IMR-90 (cell line): ENCODE results near the gene ZNF862. TPM values are rescaled to one million over a fixed set of nuclear protein-coding genes. Genes with fewer than 3 reads are reported as not detected.

Experiments used
- ATAC-seq: fragments of 200-7000 bp; cut with Tn5 transposase; 2 replicates; pipeline ENCODE4 v1.9.1; 2020; ENCODE audit warnings: low read depth, mild to moderate bottlenecking, moderate library complexity
- BruUV-seq: library from RNA; stranded (reverse); fragments of 400-500 nt; replicated peaks from 2 replicates; lab custom pipeline; 2021; lab: Mats Ljungman, UMichigan
- CTCF ChIA-PET: fragments of 300-600 bp; formaldehyde crosslinking; extraction: SDS; loops from one replicate; lab custom pipeline; 2021; ENCODE audit warnings: antibody characterized with exemption; lab: Yijun Ruan, JAX
- POLR2A ChIA-PET: fragments of 300-600 bp; sonication (Branson Sonifier 250); formaldehyde crosslinking; loops from one replicate; lab custom pipeline; 2022; ENCODE audit warnings: antibody characterized with exemption; ENCODE audit not compliant: unreplicated experiment; lab: Charles Lee
- DNase-seq: peaks from one replicate; pipeline ENCODE4 v3.0.0; 2013
- H2AFZ ChIP-seq: replicated peaks from 2 replicates; pipeline ENCODE3; 2013; ENCODE audit warnings: low read length, mild to moderate bottlenecking; ENCODE audit not compliant: poor library complexity
- H2AK5ac ChIP-seq: 2 replicates; pipeline ENCODE4 v1.6.1; 2013; ENCODE audit warnings: low read depth, low read length, inconsistent platforms
- H2AK9ac ChIP-seq: replicated peaks from 2 replicates; pipeline ENCODE3; 2013; ENCODE audit warnings: mild to moderate bottlenecking, low read depth, low read length, moderate library complexity; ENCODE audit not compliant: poor library complexity
- H2BK120ac ChIP-seq: 2 replicates; pipeline ENCODE4 v1.6.1; 2013; ENCODE audit warnings: low read depth, low read length, inconsistent platforms
- H2BK15ac ChIP-seq: 3 replicates; pipeline ENCODE4 v1.6.1; 2013; ENCODE audit warnings: low read depth, low read length, inconsistent platforms
- H2BK20ac ChIP-seq: 2 replicates; pipeline ENCODE4 v1.6.1; 2013; ENCODE audit warnings: low read depth, mild to moderate bottlenecking, inconsistent platforms, low read length, moderate library complexity
- H2BK5ac ChIP-seq: 2 replicates; pipeline ENCODE4 v1.6.1; 2013; ENCODE audit warnings: mild to moderate bottlenecking, low read depth, low read length, inconsistent platforms; ENCODE audit not compliant: poor library complexity, severe bottlenecking
- H3K14ac ChIP-seq: replicated peaks from 2 replicates; pipeline ENCODE4 v1.6.1; 2013; ENCODE audit warnings: low read depth, low read length, inconsistent platforms
- H3K18ac ChIP-seq: 2 replicates; pipeline ENCODE4 v1.6.1; 2013; ENCODE audit warnings: low read depth, low read length, control low read depth
- H3K23ac ChIP-seq: 2 replicates; pipeline ENCODE4 v1.6.1; 2013; ENCODE audit warnings: low read depth, low read length, inconsistent platforms
- H3K27ac ChIP-seq: 2 replicates; pipeline ENCODE4 v1.5.1; 2013; ENCODE audit warnings: mild to moderate bottlenecking, control low read depth, low read length; ENCODE audit not compliant: insufficient read depth
- H3K27me3 ChIP-seq: 2 replicates; pipeline ENCODE4 v1.6.1; 2013; ENCODE audit warnings: low read length; ENCODE audit not compliant: control insufficient read depth, insufficient read depth
- H3K36me3 ChIP-seq: 2 replicates; pipeline ENCODE4 v1.6.1; 2013; ENCODE audit warnings: low read length, mixed read lengths; ENCODE audit not compliant: control insufficient read depth, insufficient read depth
- H3K4ac ChIP-seq: 2 replicates; pipeline ENCODE4 v1.6.1; 2013; ENCODE audit warnings: low read depth, low read length, inconsistent platforms
- H3K4me1 ChIP-seq: 2 replicates; pipeline ENCODE4 v1.6.1; 2013; ENCODE audit warnings: low read length, mixed read lengths; ENCODE audit not compliant: control insufficient read depth, insufficient read depth
- H3K4me2 ChIP-seq: 2 replicates; pipeline ENCODE4 v1.6.1; 2013; ENCODE audit warnings: low read depth, mild to moderate bottlenecking, control low read depth, low read length, moderate library complexity
- H3K4me3 ChIP-seq: 2 replicates; pipeline ENCODE4 v1.5.1; 2013; ENCODE audit warnings: low read depth, mild to moderate bottlenecking, control low read depth, low read length, moderate library complexity; ENCODE audit not compliant: insufficient read depth
- H3K56ac ChIP-seq: 2 replicates; pipeline ENCODE4 v1.6.1; 2013; ENCODE audit warnings: low read length, inconsistent platforms; ENCODE audit not compliant: insufficient read depth; ENCODE audit errors: extremely low read depth
- H3K79me1 ChIP-seq, 2 experiments: 2 replicates each; pipeline ENCODE4 v1.6.1; 2013; ENCODE audit warnings: low read length in 2 of 2, inconsistent platforms in 1 of 2, low read depth in 1 of 2
- H3K9ac ChIP-seq: 2 replicates; pipeline ENCODE4 v1.6.1; 2013; ENCODE audit warnings: low read depth, low read length, control low read depth
- H3K9me1 ChIP-seq: 2 replicates; pipeline ENCODE4 v1.6.1; 2013; ENCODE audit warnings: low read length, inconsistent platforms; ENCODE audit not compliant: insufficient read depth
- H3K9me3 ChIP-seq: 2 replicates; pipeline ENCODE4 v1.6.1; 2013; ENCODE audit warnings: low read length; ENCODE audit not compliant: control insufficient read depth, insufficient read depth
- H4K20me1 ChIP-seq: 2 replicates; pipeline ENCODE4 v1.6.1; 2013; ENCODE audit warnings: low read length, inconsistent platforms; ENCODE audit not compliant: insufficient read depth
- H4K5ac ChIP-seq: 2 replicates; pipeline ENCODE4 v1.6.1; 2013; ENCODE audit warnings: mild to moderate bottlenecking, low read depth, low read length, control low read depth
- H4K8ac ChIP-seq, 2 experiments: 2 replicates each; pipeline ENCODE4 v1.6.1; 2013; ENCODE audit warnings: low read depth in 2 of 2, low read length in 2 of 2, control low read depth in 1 of 2, inconsistent platforms in 1 of 2
- H4K91ac ChIP-seq: 2 replicates; pipeline ENCODE4 v1.6.1; 2013; ENCODE audit warnings: low read depth, low read length, inconsistent platforms; ENCODE audit not compliant: insufficient read depth
- BHLHE40 ChIP-seq: fragments of 150-350 bp; IDR thresholded peaks from 2 replicates; pipeline ENCODE4 v1.6.1; 2016; ENCODE audit warnings: mild to moderate bottlenecking, low read depth, low read length
- CEBPB ChIP-seq: IDR thresholded peaks from 2 replicates; pipeline ENCODE4 v1.6.1; 2012; ENCODE audit warnings: low read depth, low read length, improper control_type of control experiment
- FOS ChIP-seq: fragments of 150-350 bp; IDR thresholded peaks from 2 replicates; pipeline ENCODE4 v1.6.1; 2016; ENCODE audit warnings: low read depth, low read length
- MAFK ChIP-seq: IDR thresholded peaks from 2 replicates; pipeline ENCODE4 v1.6.1; 2012; ENCODE audit warnings: low read depth, low read length, improper control_type of control experiment
- MAZ ChIP-seq: IDR thresholded peaks from 2 replicates; pipeline ENCODE4 v1.6.1; 2012; ENCODE audit warnings: low read depth, mild to moderate bottlenecking, low read length, improper control_type of control experiment, moderate library complexity, borderline replicate concordance
- MXI1 ChIP-seq: IDR thresholded peaks from 2 replicates; pipeline ENCODE4 v1.6.1; 2012; ENCODE audit warnings: low read depth, mild to moderate bottlenecking, low read length, moderate library complexity, borderline replicate concordance
- NFE2L2 ChIP-seq: fragments of 150-350 bp; IDR thresholded peaks from 2 replicates; pipeline ENCODE4 v1.6.1; 2016; ENCODE audit warnings: low read depth, mild to moderate bottlenecking, low read length
- RFX5 ChIP-seq: IDR thresholded peaks from 2 replicates; pipeline ENCODE4 v1.8.0; 2012; ENCODE audit warnings: low read depth, mild to moderate bottlenecking, low read length, moderate library complexity
- USF2 ChIP-seq: fragments of 150-350 bp; IDR thresholded peaks from 2 replicates; pipeline ENCODE4 v1.6.1; 2017; ENCODE audit warnings: mild to moderate bottlenecking, antibody characterized with exemption, low read length, low read depth
- WGBS, 2 experiments: methylation state at CpG; one replicate each; pipeline versions ENCODE4 v1.1.5 to v1.1.7; 2013; ENCODE audit warnings: missing lambda C conversion rate in 2 of 2; ENCODE audit not compliant: insufficient read length in 1 of 2; ENCODE audit errors: extremely low coverage in 2 of 2; 5-methylcytosine and 5-hydroxymethylcytosine counted together
- dilution Hi-C: fragments of 300-500 bp; cut with HindIII; formaldehyde crosslinking; loops from one replicate; pipeline ENCODE4 v1.14.3; 2018; ENCODE audit warnings: low sequenced_read_pairs; ENCODE audit not compliant: unreplicated experiment
- in situ Hi-C: fragments of 300-500 bp; cut with MboI; formaldehyde crosslinking; loops from 3 replicates; pipeline ENCODE4 v1.14.3; 2019; ENCODE audit warnings: low sequenced_read_pairs, inconsistent platforms, mixed read lengths
- intact Hi-C: fragments of 100-400 bp; cut with micrococcal nuclease; formaldehyde crosslinking; loops from 2 replicates; pipeline ENCODE4 v1.10.0; 2022
- polyA plus RNA-seq, 3 experiments: library from polyadenylated mRNA; depleted of rRNA; stranded (reverse); fragments of >200 nt; gene quantifications; 2 replicates each; pipeline ENCODE4 v1.2.3, GENCODE V29; 2012; ENCODE audit warnings: low replicate concordance in 1 of 3
- total RNA-seq: library from RNA; depleted of rRNA; stranded (reverse); fragments of >200 nt; gene quantifications from 2 replicates; pipeline ENCODE4 v1.2.3, GENCODE V29; 2012
- TF ChIP-seq, protein P1 (sequence below): conservative IDR thresholded peaks from 2 replicates; pipeline ENCODE4 v1.5.1; 2012; ENCODE audit warnings: mild to moderate bottlenecking, low read depth, low read length, improper control_type of control experiment
- TF ChIP-seq, protein P2 (sequence below): fragments of 150-350 bp; IDR thresholded peaks from 2 replicates; pipeline ENCODE4 v1.6.1; 2016; ENCODE audit warnings: low read depth, mild to moderate bottlenecking, low read length, moderate library complexity, borderline replicate concordance

The ZNF862 gene
- total and polyA plus RNA-seq, 2 of the 4 experiments (the other 2 are of a cell fraction) = 5.9 to 10.8 TPM

- H3K23ac ChIP-seq = no peak overlapping the region
- no peak overlapping the region for H3K56ac ChIP-seq
- H3K9me1 ChIP-seq = no peaks in the 10 kb centered on the region
- no peak overlapping the region for H3K14ac ChIP-seq
- no peak overlapping the region for H2BK20ac ChIP-seq
- in situ Hi-C loops (no loop called here), dilution Hi-C loops (no loop called here), intact Hi-C loops (no loop called here)
- no peaks in the 10 kb centered on the region for H3K9me3 ChIP-seq
- no peaks in the 10 kb centered on the region for H4K20me1 ChIP-seq
- no peak overlapping the region for H2BK15ac ChIP-seq
- DNase-seq (no peak), ATAC-seq (no peak)
- no peaks in the 10 kb centered on the region for H3K4me1 ChIP-seq
- H3K79me1 ChIP-seq = no peaks in the 10 kb centered on the region
- WGBS, 2 experiments = 78% methylated on average over 3 of the region's 16 CpGs; no CpG with 5 or more reads in 1 of the 2 experiments
- no peak overlapping the region for H3K27ac ChIP-seq
- no peak overlapping the region for H2AK5ac ChIP-seq
- no peak overlapping the region for H4K5ac ChIP-seq
- H2AK9ac ChIP-seq = no peak overlapping the region
- no TSS peak for BruUV-seq
- H3K36me3 ChIP-seq = no peaks in the 10 kb centered on the region
- H3K27me3 ChIP-seq = no peaks in the 10 kb centered on the region
- no peak overlapping the region for H4K91ac ChIP-seq
- H3K4ac ChIP-seq = no peak overlapping the region
- H4K8ac ChIP-seq = no peak overlapping the region
- H3K4me2 ChIP-seq = no peak overlapping the region
- no peak overlapping the region for H3K4me3 ChIP-seq
- TF ChIP-seq CEBPB = no peak
- no peak for TF ChIP-seq MAZ
- no peak for TF ChIP-seq MAFK
- TF ChIP-seq FOS = no peak
- no peak for TF ChIP-seq BHLHE40
- no peak for TF ChIP-seq NFE2L2
- TF ChIP-seq MXI1 = no peak
- no peak for TF ChIP-seq USF2
- no peak for TF ChIP-seq RFX5
- TF ChIP-seq, protein P1, sequence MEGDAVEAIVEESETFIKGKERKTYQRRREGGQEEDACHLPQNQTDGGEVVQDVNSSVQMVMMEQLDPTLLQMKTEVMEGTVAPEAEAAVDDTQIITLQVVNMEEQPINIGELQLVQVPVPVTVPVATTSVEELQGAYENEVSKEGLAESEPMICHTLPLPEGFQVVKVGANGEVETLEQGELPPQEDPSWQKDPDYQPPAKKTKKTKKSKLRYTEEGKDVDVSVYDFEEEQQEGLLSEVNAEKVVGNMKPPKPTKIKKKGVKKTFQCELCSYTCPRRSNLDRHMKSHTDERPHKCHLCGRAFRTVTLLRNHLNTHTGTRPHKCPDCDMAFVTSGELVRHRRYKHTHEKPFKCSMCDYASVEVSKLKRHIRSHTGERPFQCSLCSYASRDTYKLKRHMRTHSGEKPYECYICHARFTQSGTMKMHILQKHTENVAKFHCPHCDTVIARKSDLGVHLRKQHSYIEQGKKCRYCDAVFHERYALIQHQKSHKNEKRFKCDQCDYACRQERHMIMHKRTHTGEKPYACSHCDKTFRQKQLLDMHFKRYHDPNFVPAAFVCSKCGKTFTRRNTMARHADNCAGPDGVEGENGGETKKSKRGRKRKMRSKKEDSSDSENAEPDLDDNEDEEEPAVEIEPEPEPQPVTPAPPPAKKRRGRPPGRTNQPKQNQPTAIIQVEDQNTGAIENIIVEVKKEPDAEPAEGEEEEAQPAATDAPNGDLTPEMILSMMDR = no peak
- TF ChIP-seq, protein P2, sequence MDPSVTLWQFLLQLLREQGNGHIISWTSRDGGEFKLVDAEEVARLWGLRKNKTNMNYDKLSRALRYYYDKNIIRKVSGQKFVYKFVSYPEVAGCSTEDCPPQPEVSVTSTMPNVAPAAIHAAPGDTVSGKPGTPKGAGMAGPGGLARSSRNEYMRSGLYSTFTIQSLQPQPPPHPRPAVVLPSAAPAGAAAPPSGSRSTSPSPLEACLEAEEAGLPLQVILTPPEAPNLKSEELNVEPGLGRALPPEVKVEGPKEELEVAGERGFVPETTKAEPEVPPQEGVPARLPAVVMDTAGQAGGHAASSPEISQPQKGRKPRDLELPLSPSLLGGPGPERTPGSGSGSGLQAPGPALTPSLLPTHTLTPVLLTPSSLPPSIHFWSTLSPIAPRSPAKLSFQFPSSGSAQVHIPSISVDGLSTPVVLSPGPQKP = no peak
- no peak overlapping the region for H2AFZ ChIP-seq
- H2BK5ac ChIP-seq = no peak overlapping the region
- CTCF ChIA-PET = no interaction called here
- no peak overlapping the region for H2BK120ac ChIP-seq
- no peak overlapping the region for H3K9ac ChIP-seq
- POLR2A ChIA-PET = no interaction called here
- H3K18ac ChIP-seq = no peak overlapping the region
Observed at GRCh38 chr7:149877890-149878522, 39.8 kb downstream of the ZNF862 start.
